ENCODE results near the gene CEP250. TPM values are rescaled to one million over a fixed set of nuclear protein-coding genes. Genes with fewer than 3 reads are reported as not detected.

Gene CEP250
- total RNA-seq, 1 experiment from 2014 or later, result 41.0 TPM

DNA sequence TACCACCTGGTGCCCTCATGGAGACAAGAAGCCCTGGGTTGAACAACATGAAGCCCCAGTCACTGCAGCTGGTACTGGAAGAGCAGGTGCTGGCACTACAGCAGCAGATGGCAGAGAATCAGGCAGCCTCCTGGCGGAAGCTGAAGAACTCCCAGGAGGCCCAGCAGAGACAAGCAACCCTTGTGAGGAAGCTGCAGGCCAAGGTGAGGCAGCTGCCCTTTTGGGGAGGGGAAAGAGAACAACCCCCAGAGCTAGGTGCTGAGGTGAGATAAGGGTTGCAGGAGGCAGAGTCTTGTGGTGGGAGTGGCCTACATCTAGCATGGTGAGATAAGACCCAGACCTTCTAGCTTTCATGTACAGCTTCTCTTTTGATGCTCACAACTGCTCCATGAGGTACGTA is 7.0 kb downstream of the CEP250 start:
- TF ChIP-seq, protein P1, sequence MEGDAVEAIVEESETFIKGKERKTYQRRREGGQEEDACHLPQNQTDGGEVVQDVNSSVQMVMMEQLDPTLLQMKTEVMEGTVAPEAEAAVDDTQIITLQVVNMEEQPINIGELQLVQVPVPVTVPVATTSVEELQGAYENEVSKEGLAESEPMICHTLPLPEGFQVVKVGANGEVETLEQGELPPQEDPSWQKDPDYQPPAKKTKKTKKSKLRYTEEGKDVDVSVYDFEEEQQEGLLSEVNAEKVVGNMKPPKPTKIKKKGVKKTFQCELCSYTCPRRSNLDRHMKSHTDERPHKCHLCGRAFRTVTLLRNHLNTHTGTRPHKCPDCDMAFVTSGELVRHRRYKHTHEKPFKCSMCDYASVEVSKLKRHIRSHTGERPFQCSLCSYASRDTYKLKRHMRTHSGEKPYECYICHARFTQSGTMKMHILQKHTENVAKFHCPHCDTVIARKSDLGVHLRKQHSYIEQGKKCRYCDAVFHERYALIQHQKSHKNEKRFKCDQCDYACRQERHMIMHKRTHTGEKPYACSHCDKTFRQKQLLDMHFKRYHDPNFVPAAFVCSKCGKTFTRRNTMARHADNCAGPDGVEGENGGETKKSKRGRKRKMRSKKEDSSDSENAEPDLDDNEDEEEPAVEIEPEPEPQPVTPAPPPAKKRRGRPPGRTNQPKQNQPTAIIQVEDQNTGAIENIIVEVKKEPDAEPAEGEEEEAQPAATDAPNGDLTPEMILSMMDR (IDR thresholded peaks at IDR 0.05; ENCODE audit: unreplicated experiment), result no peak
- H3K4me1 Mint-ChIP-seq (ENCODE audit: insufficient read depth, unreplicated experiment), result peaks cover 13% of the 10 kb centered on the region
- CTCF ChIA-PET, result interaction anchor here (0.7 to 4.1 kb wide), 8 partner anchors 9 to 485 kb away, joined by 3 to 33 read pairs (median 8); no protein-coding TSS in a partner anchor
- intact Hi-C loops (cut with micrococcal nuclease), result no loop called here
- H3K9me3 Mint-ChIP-seq (ENCODE audit: unreplicated experiment), result no peaks in the 10 kb centered on the region
- POLR2A ChIA-PET, result interaction anchor here (0.6 to 2.1 kb wide), 8 partner anchors 8 to 413 kb away, joined by 3 to 8 read pairs (median 4); no protein-coding TSS in a partner anchor
- H3K27ac Mint-ChIP-seq (ENCODE audit: low read depth, unreplicated experiment), result no peak overlapping the region
- H3K27me3 Mint-ChIP-seq (ENCODE audit: insufficient read depth, unreplicated experiment), result no peaks in the 10 kb centered on the region
- BruUV-seq (replicated peaks), result no TSS peak
- no peak for DNase-seq (ENCODE audit: unreplicated experiment)
- H3K4me3 Mint-ChIP-seq (ENCODE audit: unreplicated experiment), result no peak overlapping the region
- peaks cover 59% of the 10 kb centered on the region for H3K36me3 Mint-ChIP-seq (ENCODE audit: insufficient read depth, unreplicated experiment)

DNA sequence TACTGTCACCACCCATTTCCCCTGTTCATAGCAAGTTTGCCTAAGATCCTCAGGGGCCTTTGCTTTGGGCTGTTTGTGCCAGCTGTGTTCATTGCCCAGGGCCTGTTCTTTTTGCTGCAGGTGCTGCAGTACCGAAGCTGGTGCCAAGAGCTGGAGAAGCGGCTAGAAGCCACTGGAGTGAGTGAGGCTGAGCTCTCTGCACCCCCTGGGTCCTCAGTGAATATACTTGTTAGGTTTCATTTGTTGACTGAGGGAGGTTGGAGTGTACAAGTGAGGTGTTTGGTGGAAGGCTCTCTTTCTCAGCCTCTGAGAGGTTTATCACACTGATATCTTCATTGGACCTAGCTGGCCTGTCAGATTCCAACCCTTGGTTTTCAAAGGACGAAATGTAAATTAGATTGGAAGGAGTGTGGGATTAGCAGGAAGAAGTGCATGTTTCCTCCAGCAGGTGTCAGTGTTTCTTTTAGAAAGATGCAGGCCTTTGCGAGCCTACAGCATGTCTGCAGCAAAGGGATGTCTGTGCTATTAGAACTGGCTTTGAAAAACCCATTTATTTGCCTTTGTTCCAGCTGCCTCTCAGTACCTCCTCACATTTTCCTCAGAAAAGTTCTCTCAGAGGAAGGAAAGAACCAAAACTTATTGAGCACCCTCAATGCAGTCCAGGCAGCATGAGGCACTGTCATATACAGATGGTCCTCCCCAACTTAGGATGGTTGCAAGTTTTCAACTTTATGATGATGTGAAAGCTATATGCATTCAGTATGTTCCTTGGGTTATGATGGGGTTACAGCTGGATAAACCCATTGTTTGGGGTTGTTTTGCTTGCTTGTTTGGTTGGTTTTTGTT is 8.3 kb downstream of the CEP250 start:
- Mint-ChIP-seq H3K4me3 (ENCODE audit: unreplicated experiment) (no peak overlapping the region), H3K4me1 (ENCODE audit: insufficient read depth, unreplicated experiment) (peaks cover 8% of the 10 kb centered on the region), H3K27me3 (ENCODE audit: insufficient read depth, unreplicated experiment) (no peaks in the 10 kb centered on the region), H3K27ac (ENCODE audit: low read depth, unreplicated experiment) (no peak overlapping the region), H3K9me3 (ENCODE audit: unreplicated experiment) (no peaks in the 10 kb centered on the region), H3K36me3 (ENCODE audit: insufficient read depth, unreplicated experiment) (peaks cover 73% of the 10 kb centered on the region)
- BruUV-seq (replicated peaks), result no TSS peak
- intact Hi-C loops (cut with micrococcal nuclease), result no loop called here
- TF ChIP-seq, protein P1 (IDR thresholded peaks at IDR 0.05; ENCODE audit: unreplicated experiment), result peak; percentile 76
- POLR2A ChIA-PET, result interaction anchor here (0.6 to 2.1 kb wide), 10 partner anchors 9 to 247 kb away, joined by 3 to 8 read pairs (median 3); partner anchors contain the start of gene SPAG4
- DNase-seq (ENCODE audit: unreplicated experiment), result peak; percentile 66
- CTCF ChIA-PET, result interaction anchor here (0.6 to 4.1 kb wide), 42 partner anchors 8 to 1616 kb away, joined by 3 to 33 read pairs (median 4); partner anchors contain the start of gene CEP250

GRCh38 chr20:35465976-35466375 is 10.6 kb downstream of the CEP250 start:
- Mint-ChIP-seq H3K9me3 (ENCODE audit: unreplicated experiment) (no peaks in the 10 kb centered on the region), H3K4me1 (ENCODE audit: insufficient read depth, unreplicated experiment) (peaks cover 8% of the 10 kb centered on the region), H3K4me3 (ENCODE audit: unreplicated experiment) (no peak overlapping the region), H3K27me3 (ENCODE audit: insufficient read depth, unreplicated experiment) (no peaks in the 10 kb centered on the region), H3K36me3 (ENCODE audit: insufficient read depth, unreplicated experiment) (peaks cover 85% of the 10 kb centered on the region), H3K27ac (ENCODE audit: low read depth, unreplicated experiment) (no peak overlapping the region)
- ChIA-PET CTCF (interaction anchor here (0.6 to 1.5 kb wide), 4 partner anchors 10 to 231 kb away, joined by 3 to 4 read pairs (median 4); no protein-coding TSS in a partner anchor), POLR2A (interaction anchor here (0.6 to 1.4 kb wide), 2 partner anchors 10 to 24 kb away, joined by 3 read pairs; no protein-coding TSS in a partner anchor)
- intact Hi-C loops (cut with micrococcal nuclease), result no loop called here
- BruUV-seq (replicated peaks), result no TSS peak
- no peak for DNase-seq (ENCODE audit: unreplicated experiment)
- TF ChIP-seq, protein P1 (IDR thresholded peaks at IDR 0.05; ENCODE audit: unreplicated experiment), result no peak

DNA sequence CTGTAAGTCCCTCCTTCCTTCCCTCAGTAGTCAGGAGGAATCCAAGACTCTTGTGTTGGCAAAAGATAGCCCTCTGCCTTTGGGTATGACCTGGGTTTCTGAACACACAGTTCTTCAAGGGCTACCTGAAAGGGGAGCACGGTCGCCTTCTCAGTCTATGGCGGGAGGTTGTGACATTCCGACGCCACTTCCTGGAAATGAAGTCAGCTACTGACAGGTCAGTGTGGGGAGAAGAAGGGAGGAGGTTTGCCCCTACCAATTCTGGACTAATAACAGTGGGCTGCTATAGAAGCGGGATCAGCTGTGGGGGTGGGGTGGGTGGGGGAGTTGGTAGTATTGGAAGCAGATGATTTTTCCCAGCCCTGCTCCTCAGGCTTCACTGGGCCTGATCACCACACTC is 11.5 kb downstream of the CEP250 start:
- no peaks in the 10 kb centered on the region for H3K27me3 Mint-ChIP-seq (ENCODE audit: insufficient read depth, unreplicated experiment)
- H3K9me3 Mint-ChIP-seq (ENCODE audit: unreplicated experiment), result no peaks in the 10 kb centered on the region
- H3K4me1 Mint-ChIP-seq (ENCODE audit: insufficient read depth, unreplicated experiment), result peaks cover 8% of the 10 kb centered on the region
- BruUV-seq (replicated peaks), result no TSS peak
- intact Hi-C loops (cut with micrococcal nuclease), result no loop called here
- POLR2A ChIA-PET, result interaction anchor here (0.6 kb wide), 4 partner anchors 9 to 475 kb away, joined by 3 to 4 read pairs (median 3); partner anchors contain the start of gene RBM39
- no peak overlapping the region for H3K4me3 Mint-ChIP-seq (ENCODE audit: unreplicated experiment)
- H3K27ac Mint-ChIP-seq (ENCODE audit: low read depth, unreplicated experiment), result peak overlapping the region; percentile 81
- peaks cover 94% of the 10 kb centered on the region for H3K36me3 Mint-ChIP-seq (ENCODE audit: insufficient read depth, unreplicated experiment)
- CTCF ChIA-PET, result interaction anchor here (0.6 to 1.5 kb wide), 3 partner anchors 11 to 182 kb away, joined by 3 to 4 read pairs (median 4); no protein-coding TSS in a partner anchor
- no peak for DNase-seq (ENCODE audit: unreplicated experiment)
- TF ChIP-seq, protein P1 (IDR thresholded peaks at IDR 0.05; ENCODE audit: unreplicated experiment), result no peak

Data from MCF 10A (cell line).